Lower leg skin (tissue), 3 donors: ENCODE measurements around the gene DMXL1.

Experiments
- POLR2A ChIP-seq, 2 donors: fragments of 450-650 bp; IDR thresholded peaks; one replicate each; pipeline ENCODE4 v1.6.1; 2016 to 2017; ENCODE audit warnings: antibody characterized with exemption in 2 of 2, mild to moderate bottlenecking in 1 of 2, moderate library complexity in 1 of 2
- TF ChIP-seq, protein P1 (sequence below), 3 donors: fragments of 450-650 bp; IDR thresholded peaks; one replicate each; pipeline ENCODE4 v1.5.1; 2016; ENCODE audit warnings: antibody characterized with exemption in 3 of 3, mild to moderate bottlenecking in 3 of 3, moderate library complexity in 2 of 3

DNA sequence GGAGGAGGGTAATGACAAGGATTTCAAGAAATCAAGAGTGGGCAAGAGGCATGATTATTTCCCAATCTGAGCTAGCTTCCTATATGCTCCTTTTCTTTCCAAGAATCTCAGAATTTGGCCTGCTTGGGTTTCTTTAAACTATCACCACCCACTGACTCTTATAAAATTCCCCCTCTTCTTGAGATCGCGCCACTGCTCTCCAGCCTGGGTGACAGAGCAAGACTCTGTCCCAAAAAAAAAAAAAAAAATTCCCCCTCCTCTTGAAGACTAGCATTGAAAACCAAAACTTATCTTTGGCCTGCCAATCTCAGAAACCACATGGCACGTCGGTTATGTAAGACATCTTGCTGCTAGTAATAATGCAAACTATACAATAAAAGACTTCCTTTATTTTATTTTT is 3.4 kb upstream of the DMXL1 start:
- TF ChIP-seq, protein P1, sequence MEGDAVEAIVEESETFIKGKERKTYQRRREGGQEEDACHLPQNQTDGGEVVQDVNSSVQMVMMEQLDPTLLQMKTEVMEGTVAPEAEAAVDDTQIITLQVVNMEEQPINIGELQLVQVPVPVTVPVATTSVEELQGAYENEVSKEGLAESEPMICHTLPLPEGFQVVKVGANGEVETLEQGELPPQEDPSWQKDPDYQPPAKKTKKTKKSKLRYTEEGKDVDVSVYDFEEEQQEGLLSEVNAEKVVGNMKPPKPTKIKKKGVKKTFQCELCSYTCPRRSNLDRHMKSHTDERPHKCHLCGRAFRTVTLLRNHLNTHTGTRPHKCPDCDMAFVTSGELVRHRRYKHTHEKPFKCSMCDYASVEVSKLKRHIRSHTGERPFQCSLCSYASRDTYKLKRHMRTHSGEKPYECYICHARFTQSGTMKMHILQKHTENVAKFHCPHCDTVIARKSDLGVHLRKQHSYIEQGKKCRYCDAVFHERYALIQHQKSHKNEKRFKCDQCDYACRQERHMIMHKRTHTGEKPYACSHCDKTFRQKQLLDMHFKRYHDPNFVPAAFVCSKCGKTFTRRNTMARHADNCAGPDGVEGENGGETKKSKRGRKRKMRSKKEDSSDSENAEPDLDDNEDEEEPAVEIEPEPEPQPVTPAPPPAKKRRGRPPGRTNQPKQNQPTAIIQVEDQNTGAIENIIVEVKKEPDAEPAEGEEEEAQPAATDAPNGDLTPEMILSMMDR (IDR thresholded peaks at IDR 0.05) = no peak
- TF ChIP-seq POLR2A (IDR thresholded peaks at IDR 0.05) = no peak
